ENCODE data around the gene HOMEZ.

The HOMEZ gene

DNA sequence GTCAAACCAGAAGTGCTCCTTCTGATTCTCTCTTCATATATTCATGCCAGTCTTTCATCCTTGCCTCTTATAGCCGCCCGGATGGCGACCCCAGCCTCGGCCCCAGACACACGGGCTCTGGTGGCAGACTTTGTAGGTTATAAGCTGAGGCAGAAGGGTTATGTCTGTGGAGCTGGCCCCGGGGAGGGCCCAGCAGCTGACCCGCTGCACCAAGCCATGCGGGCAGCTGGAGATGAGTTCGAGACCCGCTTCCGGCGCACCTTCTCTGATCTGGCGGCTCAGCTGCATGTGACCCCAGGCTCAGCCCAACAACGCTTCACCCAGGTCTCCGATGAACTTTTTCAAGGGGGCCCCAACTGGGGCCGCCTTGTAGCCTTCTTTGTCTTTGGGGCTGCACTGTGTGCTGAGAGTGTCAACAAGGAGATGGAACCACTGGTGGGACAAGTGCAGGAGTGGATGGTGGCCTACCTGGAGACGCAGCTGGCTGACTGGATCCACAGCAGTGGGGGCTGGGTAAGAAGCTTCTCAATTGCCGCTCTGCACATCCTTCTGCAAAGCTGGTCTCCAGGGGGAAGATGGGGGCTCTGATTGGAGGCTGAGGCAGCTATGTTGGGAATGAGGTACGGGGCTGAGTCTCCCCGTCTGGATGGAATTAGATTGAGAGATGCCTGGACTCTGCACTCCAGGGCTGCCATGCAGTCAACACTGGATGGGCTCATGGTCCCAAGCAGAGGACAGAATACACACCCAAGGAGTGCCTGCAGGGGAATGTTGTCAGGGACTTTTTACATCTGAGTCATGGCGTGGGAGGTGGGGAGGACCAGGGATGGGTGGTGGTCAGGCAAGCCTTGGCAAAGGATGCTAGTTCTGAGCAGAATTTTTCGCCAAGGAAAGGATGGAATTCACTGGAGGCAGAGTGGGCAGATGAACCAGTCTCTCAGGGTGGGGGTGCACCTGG, 22.0 kb upstream of the HOMEZ start:
- peak in 1 of 4 experiments; percentile 9 for DNase-seq

DNA sequence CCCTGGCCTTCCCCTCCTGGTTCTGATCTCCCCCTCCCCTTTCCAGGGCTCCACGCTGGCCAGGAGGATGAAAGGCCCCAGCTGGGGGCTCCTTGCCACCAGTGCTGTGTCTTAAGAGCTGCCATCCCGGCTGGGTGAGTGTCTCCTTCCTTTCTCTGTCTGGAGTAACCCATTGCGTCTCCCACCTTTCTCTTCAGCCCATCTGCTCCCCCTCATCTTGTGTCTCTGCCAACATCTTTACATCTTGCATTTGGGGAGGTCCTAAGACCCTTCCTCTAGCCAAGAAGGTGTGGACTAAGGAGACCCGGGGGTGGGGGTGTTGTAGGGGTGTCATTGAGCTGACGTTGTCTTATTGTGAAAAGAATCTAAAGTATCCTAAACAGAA, 21.2 kb upstream of the HOMEZ start:
- no peak for DNase-seq

DNA sequence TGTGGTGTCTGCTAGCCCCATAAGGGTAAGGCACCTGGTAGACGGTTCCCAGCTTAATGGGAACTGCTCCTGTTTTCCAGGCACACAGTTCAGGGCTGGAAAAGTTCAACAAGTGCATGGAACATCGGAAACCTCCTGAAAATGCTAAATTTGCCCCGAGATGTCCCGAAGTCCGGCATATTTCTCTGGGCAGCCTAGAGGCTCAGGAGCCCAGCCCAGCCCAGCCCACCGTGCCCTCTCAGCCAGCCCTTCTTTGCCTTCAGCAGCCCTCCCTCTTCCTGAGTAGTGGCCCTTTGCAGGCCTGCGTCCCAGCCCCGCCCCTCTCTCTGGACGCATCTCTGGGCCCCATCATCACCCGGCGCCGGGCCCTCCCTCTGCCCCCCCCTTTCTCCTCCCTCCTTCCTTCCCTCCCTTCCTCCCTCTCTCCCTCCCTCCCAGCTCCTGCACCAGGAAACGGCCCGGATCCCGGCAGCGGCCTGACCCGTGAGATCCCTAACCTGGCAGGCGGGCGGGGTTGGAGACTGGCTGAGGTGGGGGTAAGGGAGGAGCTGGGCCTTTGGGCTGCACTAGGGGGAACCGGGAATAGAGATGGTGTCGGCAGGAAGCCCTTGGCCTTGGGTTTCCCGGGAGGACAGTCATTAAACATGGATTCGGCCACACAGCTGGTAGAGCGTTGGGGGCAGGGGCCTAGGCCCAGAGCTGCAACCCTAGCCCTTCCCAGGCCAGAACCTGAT, 20.6 kb upstream of the HOMEZ start, which contains the start of gene BCL2L2:
Gene BCL2L2 (plus strand): TSS at position 422 of the 734 bp plus-strand sequence. CDS start 935 bp downstream, outside the sequence.
- DNase-seq = peak; percentile 81 to 92 (median 86)

DNA sequence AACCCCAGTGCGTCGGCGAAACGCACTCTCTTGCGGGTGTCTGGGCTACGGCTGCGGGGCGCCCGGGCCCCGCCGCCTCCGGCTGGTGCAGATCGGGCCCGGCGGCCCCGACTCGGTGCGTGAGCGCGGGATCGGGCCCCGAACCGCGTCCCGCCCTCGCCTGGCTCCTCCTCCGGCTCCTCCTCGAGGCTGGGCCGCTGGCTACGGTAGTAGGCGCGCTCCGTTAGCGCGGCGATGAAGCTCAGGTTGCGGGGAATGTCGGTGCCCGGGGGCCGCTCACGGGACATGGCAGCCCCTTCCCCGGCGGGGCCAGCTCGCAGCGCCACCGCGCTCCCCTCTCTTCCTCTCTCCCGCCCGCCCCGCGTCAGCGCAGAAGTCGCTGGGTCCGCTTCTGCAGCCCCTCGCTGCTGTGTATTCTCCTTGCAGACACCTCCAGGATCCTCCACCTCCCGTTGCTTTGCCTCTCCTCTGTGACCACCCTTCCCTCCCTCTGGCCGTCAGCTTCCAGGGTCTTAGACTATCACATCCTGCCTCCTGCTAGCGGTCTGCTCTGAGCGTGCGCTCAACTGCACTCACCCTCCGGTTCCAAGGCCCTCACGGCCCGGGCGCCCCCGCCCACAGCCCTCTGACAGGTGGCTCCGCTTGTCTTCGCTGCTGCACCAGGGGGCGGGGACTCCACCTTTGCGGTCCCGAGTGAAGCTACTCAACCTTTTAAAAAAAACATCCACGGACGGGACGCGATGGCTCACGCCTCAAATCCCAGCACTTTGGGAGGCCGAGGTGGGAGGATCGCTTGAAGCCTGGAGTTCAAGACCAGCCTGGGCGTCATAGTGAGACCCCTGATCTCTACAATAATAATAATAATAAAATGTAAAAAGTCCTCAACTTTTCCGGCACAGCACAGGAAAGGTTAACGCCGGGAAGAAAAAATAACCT, 16.6 kb upstream of the HOMEZ start, which contains the start of gene PPP1R3E:
Gene PPP1R3E (minus strand): TSS at position 570 of the 936 bp plus-strand sequence. CDS start 283 bp downstream, at position 287.
- DNase-seq = peak; percentile 57 to 85 (median 74)

DNA sequence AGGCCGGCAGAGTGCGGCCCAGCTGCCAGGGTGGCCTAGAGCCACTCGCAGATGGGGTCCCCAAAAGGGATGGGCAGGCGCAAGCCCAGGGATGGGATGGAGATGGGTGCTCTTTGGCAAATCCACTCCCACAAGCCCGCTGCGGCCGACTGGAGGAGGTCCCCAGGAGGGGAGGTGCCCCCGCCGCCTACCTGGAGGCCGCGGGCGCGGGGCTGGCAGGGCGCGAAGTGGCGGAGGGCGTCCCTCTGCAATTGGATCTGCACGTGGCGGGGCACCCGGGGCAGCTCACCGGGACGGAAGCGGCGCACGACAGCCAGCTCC, 16.0 kb upstream of the HOMEZ start:
- no peak for DNase-seq

DNA sequence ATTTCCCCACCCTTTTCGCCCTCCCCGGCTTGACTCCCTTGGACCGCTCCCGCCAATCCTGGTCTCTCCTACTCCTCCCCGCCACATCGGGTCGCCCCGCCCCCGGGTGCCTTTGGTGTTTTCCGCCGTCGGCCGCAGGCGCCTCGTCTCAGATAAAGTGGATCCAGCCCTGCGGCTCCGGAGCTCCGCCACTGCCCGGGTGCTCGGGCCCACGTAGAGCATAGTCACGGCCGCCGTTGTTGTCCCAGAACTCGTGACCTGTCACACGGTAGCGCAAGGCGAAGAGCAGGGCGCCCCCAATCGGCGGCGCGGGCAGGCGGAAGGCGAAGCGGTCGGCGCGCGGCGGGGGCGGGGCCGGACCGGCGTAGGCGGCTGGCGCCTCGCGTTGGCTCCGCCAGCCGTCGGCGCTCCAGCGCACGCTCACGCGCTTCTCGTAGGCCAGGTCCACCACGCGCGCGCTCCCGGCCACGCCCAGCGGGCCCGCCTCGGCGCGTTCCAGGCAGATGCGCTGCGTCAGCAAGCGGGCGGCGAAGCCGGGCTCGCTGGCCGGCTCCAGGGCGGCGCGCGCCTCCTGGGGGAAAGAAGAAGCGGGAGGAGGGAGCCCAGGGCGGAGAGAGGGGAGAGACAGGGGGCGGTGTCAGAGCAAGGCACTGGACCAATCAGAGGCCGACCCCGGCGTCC, 15.5 kb upstream of the HOMEZ start:
- DNase-seq = peak; percentile 99 to 100 (median 100)

DNA sequence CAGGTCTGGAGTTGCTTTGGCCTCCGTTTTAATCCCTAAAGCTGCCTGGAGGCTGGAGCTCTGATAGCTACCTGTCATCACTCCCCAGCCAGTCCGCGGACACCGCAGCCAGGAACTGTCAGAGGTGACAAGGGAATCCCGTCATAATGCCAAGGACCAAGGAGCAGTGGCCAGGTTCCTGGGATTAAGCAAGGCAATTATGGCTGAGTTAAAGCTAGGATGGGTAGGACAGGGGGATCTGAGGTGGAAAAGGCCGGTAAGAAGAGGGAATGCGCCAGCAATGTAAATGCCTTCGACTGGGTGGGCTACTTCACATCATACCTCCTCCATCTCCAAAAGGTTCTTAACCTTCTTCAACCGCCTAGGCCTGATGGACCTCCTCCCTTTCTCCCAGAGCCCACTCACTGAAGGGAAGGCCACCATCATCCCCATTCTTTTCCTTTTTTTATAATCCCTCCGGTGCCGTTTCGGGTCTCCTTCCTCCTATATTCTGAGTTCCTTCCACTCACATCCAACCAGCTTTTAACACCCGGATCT, 14.8 kb upstream of the HOMEZ start:
- peak; percentile 39 to 57 (median 47) for DNase-seq

DNA sequence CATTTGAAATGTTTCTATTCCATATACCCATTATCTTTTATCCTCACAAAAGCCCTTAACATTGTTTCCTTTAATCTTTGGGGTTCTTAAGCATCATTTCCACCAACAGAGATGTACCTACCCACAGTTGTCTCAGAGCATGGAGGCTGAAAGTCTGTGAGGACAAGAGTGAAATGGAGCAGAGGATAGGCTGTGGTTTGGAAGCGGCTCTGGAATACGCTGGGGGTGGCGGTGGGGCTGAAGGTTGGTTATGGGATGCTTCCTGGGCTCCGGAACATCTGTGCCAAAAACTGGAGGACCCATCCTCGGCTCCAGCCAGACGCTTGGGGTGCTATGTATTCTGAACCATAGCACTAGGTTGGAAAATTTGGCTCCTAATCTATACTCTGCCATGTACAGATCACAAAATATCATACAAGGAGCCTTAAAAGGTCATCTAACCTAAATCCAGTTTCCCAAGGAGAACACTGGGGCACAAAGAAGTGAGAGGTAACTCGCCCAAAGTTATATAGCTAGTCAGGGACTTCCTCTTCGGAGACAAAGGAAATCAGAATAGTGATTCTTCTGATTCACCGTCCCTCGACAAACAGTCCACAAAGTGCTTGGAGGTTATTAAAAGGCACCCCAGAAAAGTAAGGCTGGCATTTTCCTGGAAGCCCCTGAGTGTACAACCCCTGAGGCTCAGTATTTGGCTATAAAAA, 14.2 kb upstream of the HOMEZ start:
- peak; percentile 22 to 59 (median 39) for DNase-seq

DNA sequence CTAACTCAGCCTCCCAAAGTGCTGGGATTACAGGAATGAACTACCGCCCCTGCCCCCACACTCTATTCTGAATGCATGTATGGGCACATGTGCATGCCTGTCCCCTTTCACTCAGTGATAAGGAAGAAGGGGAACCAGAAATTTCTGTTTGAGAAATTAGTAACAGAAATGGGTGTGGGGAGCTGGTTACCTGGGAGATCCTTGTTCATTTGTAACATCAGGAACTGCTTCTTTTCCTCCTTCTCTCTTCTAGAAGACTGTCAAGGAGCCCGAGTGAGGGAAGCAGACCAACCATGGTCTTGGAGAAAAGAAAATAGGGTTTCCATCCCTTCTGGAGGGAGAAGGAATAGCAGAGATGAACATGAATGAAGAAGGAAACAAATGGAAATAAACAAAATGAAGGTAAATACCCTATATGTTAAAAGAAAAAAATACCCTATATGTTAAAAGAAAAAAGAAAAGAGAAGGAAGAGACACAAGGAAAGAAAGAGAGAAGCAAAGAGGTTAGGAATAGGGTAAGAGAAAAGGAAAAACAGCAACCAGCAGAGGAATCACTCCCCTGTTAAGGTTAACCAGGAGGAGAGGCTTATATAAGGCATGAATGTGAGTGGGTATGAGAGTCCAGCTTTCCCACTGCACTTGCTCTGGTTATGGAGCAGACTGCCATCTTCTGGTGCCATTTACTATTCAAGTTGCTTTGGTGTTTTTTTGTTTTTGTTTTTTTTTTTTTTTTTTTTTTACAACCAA, 13.5 kb upstream of the HOMEZ start:
- peak; percentile 38 to 72 (median 63) for DNase-seq

DNA sequence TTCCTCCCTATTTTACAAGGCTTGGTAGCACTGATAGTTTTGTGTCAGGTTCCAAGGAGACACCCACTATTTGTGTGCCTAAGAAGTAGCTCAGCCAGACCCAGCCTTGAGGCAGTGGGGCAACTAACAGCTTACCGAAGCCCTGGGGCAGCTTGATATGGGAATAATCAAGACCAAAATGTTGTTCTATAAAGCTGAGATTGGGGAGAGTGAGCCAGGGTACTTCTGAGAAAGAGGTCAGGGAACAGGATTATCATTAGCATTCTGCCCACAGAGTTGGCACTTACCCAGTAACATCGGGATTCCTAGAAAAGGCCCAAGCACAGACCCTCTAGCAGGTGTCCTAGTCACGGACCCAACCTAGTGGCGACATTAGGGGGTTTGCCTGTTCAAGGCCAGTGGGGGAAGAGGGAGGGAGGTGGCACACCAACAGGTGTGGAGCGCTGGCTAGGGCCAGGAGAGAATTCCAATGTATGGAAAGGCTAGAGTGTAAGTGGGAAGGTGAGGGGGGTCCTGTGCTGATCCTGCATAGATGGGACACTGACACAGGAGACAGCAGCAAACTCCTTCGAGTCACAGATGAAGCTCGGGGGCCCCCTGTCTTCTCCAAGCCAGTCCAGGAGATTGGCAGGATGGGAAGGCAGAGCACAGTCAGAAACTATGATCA, 11.8 kb upstream of the HOMEZ start:
- no peak for DNase-seq

DNA sequence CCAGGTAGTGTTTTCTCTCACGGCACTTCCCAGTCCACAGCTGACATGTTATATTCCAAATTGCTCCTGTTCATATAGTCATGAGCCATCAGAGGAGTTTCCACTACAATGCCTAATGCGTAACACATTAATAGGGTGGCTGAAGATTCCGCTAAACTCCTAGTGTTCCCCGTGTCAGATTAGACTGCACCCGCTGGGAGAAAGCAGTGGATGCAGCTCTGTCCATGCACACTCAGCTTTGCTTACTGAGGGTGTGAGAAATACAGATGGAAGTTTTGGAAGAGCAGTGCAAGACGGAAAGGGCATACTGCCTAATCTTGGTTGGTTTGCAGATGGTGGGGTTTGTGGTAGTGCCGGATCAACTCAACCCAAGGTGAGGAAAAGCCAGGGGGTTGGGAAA, 11.2 kb upstream of the HOMEZ start:
- DNase-seq = no peak

DNA sequence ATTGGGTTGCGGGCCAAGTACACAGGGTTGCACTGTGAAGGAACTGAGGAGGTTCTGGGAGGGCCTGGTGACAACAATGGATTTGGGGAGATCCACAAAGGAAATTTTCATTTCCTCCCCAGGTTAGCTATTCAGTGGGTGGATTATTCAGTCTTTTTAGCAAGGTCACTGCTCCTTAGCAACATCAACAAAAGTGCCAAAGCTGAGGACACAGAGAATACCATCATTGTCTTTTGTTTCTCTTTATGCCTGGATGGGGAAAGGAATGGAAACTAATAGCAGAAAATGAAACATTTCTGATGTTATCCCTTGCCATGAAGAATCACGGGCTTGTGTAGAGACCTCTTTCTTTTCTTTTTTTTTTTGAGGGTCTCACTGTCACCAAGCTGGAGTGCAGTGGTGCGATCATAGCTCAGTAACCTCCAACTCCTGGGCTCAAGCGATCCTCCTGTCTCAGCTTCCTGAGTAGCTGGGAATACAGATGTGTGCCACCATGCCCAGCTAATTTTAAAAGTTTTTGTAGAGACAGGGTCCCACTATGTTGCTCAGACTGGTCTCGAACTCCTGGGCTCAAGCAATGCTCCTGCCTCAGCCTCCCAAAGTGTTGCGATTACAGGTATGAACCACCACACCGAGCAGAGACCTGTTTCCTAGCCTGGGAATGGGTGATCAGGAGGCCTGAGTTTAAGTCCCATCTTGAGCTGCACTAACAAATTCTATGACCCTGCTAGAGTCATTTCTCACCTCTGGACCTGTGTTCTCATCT, 10.3 kb upstream of the HOMEZ start:
- no peak for DNase-seq

DNA sequence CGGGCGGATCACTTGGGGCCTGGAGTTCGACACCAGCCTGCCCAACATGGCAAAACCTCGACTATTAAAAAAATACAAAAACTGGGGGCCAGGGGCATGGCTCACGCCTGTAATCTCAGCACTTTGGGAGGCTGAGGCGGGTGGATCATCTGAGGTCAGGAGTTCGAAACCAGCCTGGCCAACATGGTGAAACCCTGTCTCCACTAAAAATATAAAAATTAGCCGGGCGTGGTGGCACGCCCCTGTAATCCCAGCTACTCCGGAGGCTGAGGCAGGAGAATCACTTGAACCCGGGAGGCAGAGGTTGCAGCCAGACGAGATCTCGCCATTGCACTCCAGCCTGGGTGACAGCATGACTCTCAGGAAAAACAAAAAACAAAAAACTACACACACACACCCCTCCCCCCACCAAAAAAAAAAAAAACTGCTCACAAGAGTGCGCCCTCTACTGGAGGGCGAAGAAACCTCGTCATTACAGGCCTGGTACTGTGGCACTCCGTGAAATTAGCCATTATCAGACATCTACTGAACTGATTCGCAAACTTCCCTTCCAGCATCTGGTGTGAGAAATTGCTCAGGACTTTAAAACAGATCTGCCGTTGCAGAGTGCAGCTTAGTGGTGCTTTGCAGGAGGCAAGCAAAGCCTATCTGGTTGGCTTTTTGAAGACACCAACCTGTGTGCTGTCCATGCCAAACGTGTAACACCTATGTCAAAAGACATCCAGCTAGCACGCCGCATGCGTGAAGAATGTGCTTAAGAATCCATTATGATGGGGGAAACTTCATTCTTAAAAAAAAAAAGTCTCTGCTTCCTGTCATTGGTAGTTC, 9.0 kb upstream of the HOMEZ start:
- peak; percentile 74 to 90 (median 78) for DNase-seq

DNA sequence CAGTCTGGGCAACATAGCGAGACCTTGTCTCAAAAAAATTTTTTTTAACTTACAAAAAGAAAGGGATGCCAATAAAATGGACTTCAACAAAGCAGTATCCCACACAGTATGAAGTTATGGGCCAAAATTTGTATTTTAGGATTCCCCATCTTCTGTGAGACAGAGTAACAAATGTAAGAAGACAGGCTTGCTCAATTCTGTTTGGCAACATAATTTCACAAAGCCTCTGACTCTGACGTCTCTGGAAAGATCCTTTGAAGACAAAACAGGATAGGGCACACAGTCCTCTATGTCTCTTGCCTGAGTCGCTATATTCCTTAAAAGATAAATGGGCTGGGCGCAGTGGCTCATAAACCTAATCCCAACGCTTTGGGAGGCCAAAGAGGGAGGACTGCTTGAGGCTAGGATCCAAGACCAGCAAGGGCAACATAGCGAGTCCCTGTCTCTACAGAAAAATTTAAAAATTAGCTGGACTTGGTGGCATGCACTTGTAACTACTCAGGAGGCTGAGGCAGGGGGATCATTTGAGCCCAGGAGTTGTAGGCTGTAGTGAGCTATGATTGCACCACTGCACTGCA, 1.1 kb upstream of the HOMEZ start:
- peak; percentile 34 to 65 (median 41) for DNase-seq

DNA sequence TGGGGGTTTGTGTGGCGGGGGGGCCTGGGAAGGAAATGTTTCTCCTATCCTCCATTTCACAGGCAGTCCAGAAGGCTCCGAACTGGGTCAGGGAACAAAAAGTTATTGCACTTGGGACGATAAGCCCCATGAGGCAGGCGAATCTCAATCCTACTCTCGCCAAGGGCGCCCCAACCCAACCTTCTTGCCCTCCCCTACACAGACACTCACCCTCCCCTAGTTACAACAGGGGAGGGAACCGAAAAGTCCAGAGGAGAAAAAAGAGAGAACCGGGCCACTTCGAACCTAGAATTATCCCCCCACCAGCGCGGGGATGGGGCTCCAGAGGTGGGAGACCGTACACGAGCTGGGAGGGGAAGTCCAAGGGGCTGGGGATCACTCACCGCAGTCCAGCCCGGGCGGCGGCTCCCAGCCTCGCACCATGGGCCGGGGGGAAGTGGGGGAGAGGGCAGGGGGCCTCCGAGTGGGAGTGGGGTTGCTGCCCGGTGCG, 357 bp downstream of the HOMEZ start:
- DNase-seq = no peak

DNA sequence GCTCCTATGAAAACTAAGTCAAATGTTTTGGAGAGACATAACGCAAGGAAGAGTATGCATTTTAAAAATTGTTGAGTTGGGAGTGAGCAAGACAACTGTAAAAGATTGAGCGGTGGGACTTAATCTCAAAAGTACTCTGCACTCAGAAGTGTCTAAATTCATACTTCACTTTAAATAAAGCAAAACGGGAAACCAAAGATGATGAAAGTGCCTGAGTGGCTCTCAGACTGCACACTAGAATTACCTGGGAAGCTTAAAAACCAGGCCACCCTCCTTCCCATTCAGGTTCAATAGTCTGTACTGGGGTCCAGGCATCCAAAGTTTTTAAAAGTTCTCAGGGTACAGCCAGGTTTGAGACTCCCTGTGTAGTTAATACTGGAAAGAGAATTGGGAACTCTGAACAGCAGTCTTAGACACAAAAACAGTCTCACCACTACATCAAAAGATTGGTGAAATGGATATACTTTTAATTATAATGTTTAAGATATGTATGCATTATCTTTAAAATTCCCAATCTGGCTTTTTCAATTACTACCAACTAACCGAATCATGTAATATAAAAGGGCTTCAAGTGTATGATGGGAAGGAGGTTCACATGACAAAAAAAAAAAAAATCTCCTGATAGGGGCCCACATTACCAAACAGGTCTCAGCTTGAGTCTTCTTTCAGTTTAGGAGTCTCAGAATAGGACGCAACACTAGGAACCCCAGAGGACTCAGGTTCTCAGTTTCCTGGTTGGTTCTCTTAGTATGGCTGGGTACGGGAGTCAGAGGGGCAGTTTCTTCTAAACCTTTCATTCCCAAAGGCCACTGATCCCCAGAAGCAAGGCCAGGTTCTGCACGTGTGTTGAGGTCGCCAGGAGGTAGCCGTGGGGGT, 1.0 kb downstream of the HOMEZ start:
- DNase-seq = peak; percentile 17 to 44 (median 34)

All from suppressor macrophage (primary cell).